ENCODE data around the gene PER1.

The PER1 gene

GRCh38 chr17:8095361-8095760, 56.8 kb downstream of the PER1 start:
- in situ Hi-C loops (cut with MboI; ENCODE audit: low sequenced_read_pairs): loop anchor here (25.0 kb wide), 1 partner anchor 642 kb away; the partner anchor contains the start of gene CCDC42

DNA sequence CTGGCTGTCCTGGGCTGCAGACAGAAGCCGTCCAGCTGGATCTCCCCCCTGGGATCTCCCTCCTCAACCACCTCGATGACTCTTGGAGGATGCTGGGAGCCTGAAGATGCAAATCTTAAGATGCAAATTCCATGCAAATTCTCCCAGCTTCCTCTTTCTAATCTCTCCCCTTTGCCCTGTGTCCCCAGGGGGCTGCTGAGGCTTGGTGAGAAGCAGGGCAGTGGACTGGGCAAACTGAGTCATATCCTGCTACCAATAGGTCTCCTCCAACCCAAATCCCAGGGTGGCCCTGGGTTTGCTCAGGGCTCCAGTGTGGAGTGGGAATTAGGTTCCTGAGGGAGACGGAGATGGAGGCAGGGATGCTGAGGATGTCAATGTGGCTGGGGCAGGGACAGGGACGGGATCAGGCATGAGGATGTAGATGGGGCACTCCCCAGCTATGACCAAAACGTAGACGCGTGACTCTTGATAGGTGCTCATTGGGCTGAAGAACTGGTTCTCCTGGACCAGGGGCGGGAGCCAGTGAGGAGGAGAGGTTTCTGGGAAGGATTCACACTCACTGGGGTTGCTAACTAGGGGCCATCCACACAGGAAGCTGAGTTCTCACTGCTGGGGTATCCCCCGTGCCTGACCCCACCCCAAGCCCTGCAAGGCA, 61.0 kb downstream of the PER1 start:
- in situ Hi-C loops (cut with MboI; ENCODE audit: low sequenced_read_pairs): loop anchor here (25.0 kb wide), 1 partner anchor 646 kb away; the partner anchor contains the start of gene CCDC42
